CD14-positive monocyte (primary cell): Measurements from ENCODE around the gene PHC2. TPM values are rescaled to one million over a fixed set of nuclear protein-coding genes. Genes with fewer than 3 reads are reported as not detected.

Experiments used
- DNase-seq, 3 donors: peaks; one replicate each; pipeline ENCODE4 v3.0.0-alpha.2; 2011 to 2022
- H2AFZ ChIP-seq: 2 replicates; pipeline ENCODE4 v1.6.0; 2012; ENCODE audit warnings: mild to moderate bottlenecking, low read depth, low read length, inconsistent platforms; ENCODE audit not compliant: insufficient read depth, poor library complexity, severe bottlenecking
- H3K27ac ChIP-seq, 2 donors: 1 replicate in 1 of 2; 2 replicates in 1 of 2; pipeline ENCODE4 v1.5.1; 2012 to 2013; ENCODE audit warnings: low read length in 2 of 2, control low read depth in 1 of 2, inconsistent platforms in 1 of 2, low read depth in 1 of 2, mild to moderate bottlenecking in 1 of 2
- H3K27me3 ChIP-seq, 2 donors: one replicate each; pipeline versions ENCODE4 v1.6.0 to v1.6.1; 2011 to 2013; ENCODE audit warnings: low read length in 2 of 2; ENCODE audit not compliant: control insufficient read depth in 2 of 2, insufficient read depth in 2 of 2
- H3K36me3 ChIP-seq, 2 donors: replicated peaks in 1 of 2; 1 replicate in 1 of 2; 2 replicates in 1 of 2; pipeline versions ENCODE4 v1.5.1 to v1.6.1; 2012 to 2013; ENCODE audit warnings: low read length in 2 of 2, control low read depth in 1 of 2, inconsistent platforms in 1 of 2, mild to moderate bottlenecking in 1 of 2; ENCODE audit not compliant: insufficient read depth in 2 of 2, control insufficient read depth in 1 of 2
- H3K4me1 ChIP-seq, 2 donors: 1 replicate in 1 of 2; 2 replicates in 1 of 2; pipeline versions ENCODE4 v1.5.1 to v1.6.1; 2012 to 2013; ENCODE audit warnings: low read length in 2 of 2, control low read depth in 1 of 2, inconsistent platforms in 1 of 2, mild to moderate bottlenecking in 1 of 2, moderate library complexity in 1 of 2; ENCODE audit not compliant: insufficient read depth in 2 of 2, control insufficient read depth in 1 of 2
- H3K4me2 ChIP-seq: replicated peaks from 2 replicates; pipeline ENCODE3; 2012; ENCODE audit warnings: low read length, moderate library complexity, mild to moderate bottlenecking; ENCODE audit not compliant: poor library complexity, severe bottlenecking; ENCODE audit errors: extremely low read depth
- H3K4me3 ChIP-seq, 3 experiments: fragments of 200-600 bp in 1 of 3; sonication (generic) in 1 of 3; replicated peaks in 1 of 3; 1 replicate in 2 of 3; 2 replicates in 1 of 3; pipeline ENCODE4 v1.5.1; 2011 to 2013; ENCODE audit warnings: low read length in 3 of 3, mild to moderate bottlenecking in 3 of 3, control low read depth in 2 of 3, low read depth in 2 of 3, inconsistent platforms in 1 of 3, moderate library complexity in 1 of 3
- H3K79me2 ChIP-seq: 2 replicates; pipeline ENCODE4 v1.6.0; 2012; ENCODE audit warnings: mild to moderate bottlenecking, control low read depth, inconsistent platforms, low read length, moderate library complexity; ENCODE audit not compliant: insufficient read depth
- H3K9ac ChIP-seq: 2 replicates; pipeline ENCODE4 v1.6.0; 2017; ENCODE audit warnings: low read length, mild to moderate bottlenecking; ENCODE audit not compliant: insufficient read depth, poor library complexity, severe bottlenecking
- H3K9me3 ChIP-seq, 2 donors: replicated peaks in 1 of 2; 1 replicate in 1 of 2; 2 replicates in 1 of 2; pipeline versions ENCODE4 v1.5.1 to v1.6.1; 2012 to 2013; ENCODE audit warnings: low read length in 2 of 2, control low read depth in 1 of 2; ENCODE audit not compliant: control insufficient read depth in 1 of 2, insufficient read depth in 1 of 2
- H4K20me1 ChIP-seq: 2 replicates; pipeline ENCODE4 v1.6.0; 2012; ENCODE audit warnings: mild to moderate bottlenecking, low read length, control low read depth, moderate library complexity; ENCODE audit not compliant: insufficient read depth
- H3K27ac Mint-ChIP-seq, 7 donors: one replicate each; pipeline ENCODE4 v1.8.0; 2020; ENCODE audit warnings: mild to moderate bottlenecking in 7 of 7, mixed read lengths in 7 of 7, moderate library complexity in 6 of 7, inconsistent platforms in 2 of 7
- H3K27me3 Mint-ChIP-seq, 3 donors: one replicate each; pipeline ENCODE4 v1.8.0; 2021 to 2022; ENCODE audit warnings: low read depth in 3 of 3, mild to moderate bottlenecking in 3 of 3, mixed read lengths in 3 of 3, moderate library complexity in 3 of 3, inconsistent platforms in 1 of 3
- H3K36me3 Mint-ChIP-seq, 2 donors: one replicate each; pipeline ENCODE4 v1.8.0; 2020; ENCODE audit warnings: mixed read lengths in 2 of 2, inconsistent platforms in 1 of 2, mild to moderate bottlenecking in 1 of 2
- H3K4me1 Mint-ChIP-seq: one replicate; pipeline ENCODE4 v1.8.0; 2020; ENCODE audit warnings: mild to moderate bottlenecking, mixed read lengths
- H3K4me3 Mint-ChIP-seq, 2 donors: one replicate each; pipeline ENCODE4 v1.8.0; 2020; ENCODE audit warnings: mild to moderate bottlenecking in 2 of 2, mixed read lengths in 2 of 2, moderate library complexity in 1 of 2
- H3K9me3 Mint-ChIP-seq, 7 donors: one replicate each; pipeline ENCODE4 v1.8.0; 2020 to 2022; ENCODE audit warnings: mixed read lengths in 7 of 7, mild to moderate bottlenecking in 6 of 7, moderate library complexity in 6 of 7, inconsistent platforms in 2 of 7
- WGBS: methylation state at CpG from one replicate; pipeline ENCODE4 v1.1.5; 2013; ENCODE audit warnings: missing lambda C conversion rate; ENCODE audit not compliant: insufficient coverage; 5-methylcytosine and 5-hydroxymethylcytosine counted together
- intact Hi-C, 2 donors: fragments of 100-400 bp; cut with micrococcal nuclease; formaldehyde crosslinking; loops; one replicate each; pipeline versions ENCODE4 v1.15.0 to v1.15.1; 2023
- polyA plus RNA-seq, 3 donors: library from polyadenylated mRNA; depleted of rRNA in 1 of 3; unstranded in 2 of 3; stranded (reverse) in 1 of 3; fragments of 300-500 nt in 2 of 3; fragments of >200 nt in 1 of 3; fragmentation: Illumina TruSeq in 2 of 3; gene quantifications; 1 replicate in 2 of 3; 2 replicates in 1 of 3; pipeline ENCODE4 v1.2.3, GENCODE V29; 2012 to 2021
- TF ChIP-seq, protein P1 (sequence below): fragments of 200-600 bp; IDR thresholded peaks from one replicate; pipeline ENCODE4 v1.8.0; 2022; ENCODE audit warnings: antibody characterized with exemption, mild to moderate bottlenecking

Gene PHC2
- polyA plus RNA-seq, 3 donors: 18.9 to 85.3 (median 53.1) TPM

DNA sequence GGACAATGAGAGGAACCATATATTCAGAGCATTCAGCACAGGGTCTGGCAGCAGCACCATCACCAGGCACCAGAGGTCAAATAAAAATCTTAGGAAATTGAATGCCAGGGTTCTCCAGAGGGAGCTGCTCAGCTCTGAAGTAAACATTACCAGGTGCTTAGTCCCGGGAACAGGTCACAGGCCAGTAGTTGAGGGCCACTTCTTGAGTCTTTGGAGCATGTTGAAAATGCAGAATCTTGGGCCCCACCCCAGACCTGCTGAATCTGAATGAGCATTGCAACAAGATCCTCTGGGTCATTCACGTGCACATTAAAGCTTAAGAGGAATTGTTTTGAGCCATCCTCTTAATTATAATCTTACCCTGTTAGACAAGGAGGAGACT is 33.8 kb downstream of the PHC2 start:
- intact Hi-C loops: no loop called here
- H2AFZ ChIP-seq: no peak overlapping the region
- no peak overlapping the region for H3K9ac ChIP-seq
- 87% methylated on average over 1 of the region's 2 CpGs for whole genome bisulfite sequencing
- TF ChIP-seq, protein P1, sequence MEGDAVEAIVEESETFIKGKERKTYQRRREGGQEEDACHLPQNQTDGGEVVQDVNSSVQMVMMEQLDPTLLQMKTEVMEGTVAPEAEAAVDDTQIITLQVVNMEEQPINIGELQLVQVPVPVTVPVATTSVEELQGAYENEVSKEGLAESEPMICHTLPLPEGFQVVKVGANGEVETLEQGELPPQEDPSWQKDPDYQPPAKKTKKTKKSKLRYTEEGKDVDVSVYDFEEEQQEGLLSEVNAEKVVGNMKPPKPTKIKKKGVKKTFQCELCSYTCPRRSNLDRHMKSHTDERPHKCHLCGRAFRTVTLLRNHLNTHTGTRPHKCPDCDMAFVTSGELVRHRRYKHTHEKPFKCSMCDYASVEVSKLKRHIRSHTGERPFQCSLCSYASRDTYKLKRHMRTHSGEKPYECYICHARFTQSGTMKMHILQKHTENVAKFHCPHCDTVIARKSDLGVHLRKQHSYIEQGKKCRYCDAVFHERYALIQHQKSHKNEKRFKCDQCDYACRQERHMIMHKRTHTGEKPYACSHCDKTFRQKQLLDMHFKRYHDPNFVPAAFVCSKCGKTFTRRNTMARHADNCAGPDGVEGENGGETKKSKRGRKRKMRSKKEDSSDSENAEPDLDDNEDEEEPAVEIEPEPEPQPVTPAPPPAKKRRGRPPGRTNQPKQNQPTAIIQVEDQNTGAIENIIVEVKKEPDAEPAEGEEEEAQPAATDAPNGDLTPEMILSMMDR: no peak
- no peaks in the 10 kb centered on the region for H3K36me3 ChIP-seq
- DNase-seq: no peak
- H3K79me2 ChIP-seq: no peaks in the 10 kb centered on the region
- no peaks in the 10 kb centered on the region for H3K27me3 ChIP-seq
- H3K4me3 ChIP-seq: no peak overlapping the region
- no peaks in the 10 kb centered on the region for H4K20me1 ChIP-seq
- no peaks in the 10 kb centered on the region for H3K4me1 ChIP-seq
- no peak overlapping the region for H3K4me2 ChIP-seq
- Mint-ChIP-seq H3K36me3 (no peaks in the 10 kb centered on the region), H3K4me3 (no peak overlapping the region), H3K9me3 (no peaks in the 10 kb centered on the region), H3K27me3 (no peaks in the 10 kb centered on the region), H3K27ac (no peak overlapping the region), H3K4me1 (peaks cover 17% of the 10 kb centered on the region)
- no peak overlapping the region for H3K27ac ChIP-seq
- H3K9me3 ChIP-seq: no peaks in the 10 kb centered on the region

DNA sequence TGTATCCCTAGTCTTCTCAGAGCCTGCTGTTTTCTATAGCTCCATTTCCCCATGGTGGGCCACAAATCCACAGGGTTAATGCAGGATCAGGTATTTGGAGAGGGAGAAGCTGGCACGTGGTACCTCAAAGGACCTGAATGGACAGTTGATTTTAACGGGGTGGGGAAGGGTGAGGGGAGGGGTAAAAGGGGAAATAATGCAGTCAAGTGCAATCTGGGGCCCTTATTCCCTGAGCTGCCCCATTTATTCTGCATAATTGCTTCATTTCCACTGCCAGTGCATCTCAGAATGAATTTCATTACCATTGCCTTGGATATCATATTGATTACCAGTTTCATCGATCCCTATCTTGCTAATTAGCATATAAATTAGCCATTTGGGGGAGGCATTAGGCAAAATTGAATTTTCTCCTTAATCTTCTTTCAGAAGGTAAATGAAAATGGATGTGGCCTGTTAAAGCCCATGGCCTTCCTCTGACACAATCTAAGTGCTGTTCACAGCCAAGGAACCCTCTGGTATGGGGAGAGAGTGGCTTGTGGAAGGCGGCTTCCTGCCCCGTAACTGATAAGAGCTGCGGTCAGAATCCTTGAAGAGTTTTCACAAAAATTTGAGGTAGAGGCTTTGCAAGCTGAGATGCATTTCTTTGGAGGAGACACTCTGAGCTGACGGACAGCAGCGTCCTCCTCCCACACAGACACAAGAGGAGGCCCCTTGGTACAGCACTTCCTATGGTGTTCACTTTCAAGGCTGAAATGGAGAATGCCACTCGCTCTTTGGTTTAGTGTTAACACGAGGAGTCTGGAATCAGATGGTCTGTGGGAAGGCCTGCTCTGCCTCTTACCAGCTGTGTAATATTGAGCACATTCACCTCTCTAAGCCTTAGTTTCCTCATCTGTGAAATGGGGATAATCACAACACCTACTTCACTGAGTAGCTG is 34.4 kb downstream of the PHC2 start:
- TF ChIP-seq, protein P1: no peak
- Histone ChIP-seq H3K79me2 (no peaks in the 10 kb centered on the region), H2AFZ (no peak overlapping the region), H3K4me1 (no peaks in the 10 kb centered on the region), H3K4me2 (no peak overlapping the region), H3K9ac (no peak overlapping the region), H3K27me3 (no peaks in the 10 kb centered on the region), H3K4me3 (no peak overlapping the region), H3K9me3 (no peaks in the 10 kb centered on the region), H3K36me3 (no peaks in the 10 kb centered on the region), H4K20me1 (no peaks in the 10 kb centered on the region), H3K27ac (no peak overlapping the region)
- intact Hi-C loops: no loop called here
- Mint-ChIP-seq H3K36me3 (no peaks in the 10 kb centered on the region), H3K9me3 (no peaks in the 10 kb centered on the region), H3K27me3 (no peaks in the 10 kb centered on the region), H3K27ac (no peak overlapping the region), H3K4me1 (peaks cover 17% of the 10 kb centered on the region), H3K4me3 (peak overlapping the region in 1 of 2 donors; percentile 4)
- no peak for DNase-seq
- WGBS: 17% methylated on average over 4 of the region's 10 CpGs
